HG02938 (cell line): ENCODE results near the gene SCAMP2.
"Not testable (repeated sequence)": the region's sequence is repeated elsewhere in the genome, so short reads cannot be mapped to it uniquely, and the experiment has no call there.

Source experiments
- ATAC-seq: cut with Tn5 transposase; IDR thresholded peaks from one replicate; pipeline ENCODE4 v1.9.1; 2021; ENCODE audit warnings: mild to moderate bottlenecking, moderate library complexity; ENCODE audit not compliant: unreplicated experiment

The SCAMP2 gene, protein sequence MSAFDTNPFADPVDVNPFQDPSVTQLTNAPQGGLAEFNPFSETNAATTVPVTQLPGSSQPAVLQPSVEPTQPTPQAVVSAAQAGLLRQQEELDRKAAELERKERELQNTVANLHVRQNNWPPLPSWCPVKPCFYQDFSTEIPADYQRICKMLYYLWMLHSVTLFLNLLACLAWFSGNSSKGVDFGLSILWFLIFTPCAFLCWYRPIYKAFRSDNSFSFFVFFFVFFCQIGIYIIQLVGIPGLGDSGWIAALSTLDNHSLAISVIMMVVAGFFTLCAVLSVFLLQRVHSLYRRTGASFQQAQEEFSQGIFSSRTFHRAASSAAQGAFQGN

DNA sequence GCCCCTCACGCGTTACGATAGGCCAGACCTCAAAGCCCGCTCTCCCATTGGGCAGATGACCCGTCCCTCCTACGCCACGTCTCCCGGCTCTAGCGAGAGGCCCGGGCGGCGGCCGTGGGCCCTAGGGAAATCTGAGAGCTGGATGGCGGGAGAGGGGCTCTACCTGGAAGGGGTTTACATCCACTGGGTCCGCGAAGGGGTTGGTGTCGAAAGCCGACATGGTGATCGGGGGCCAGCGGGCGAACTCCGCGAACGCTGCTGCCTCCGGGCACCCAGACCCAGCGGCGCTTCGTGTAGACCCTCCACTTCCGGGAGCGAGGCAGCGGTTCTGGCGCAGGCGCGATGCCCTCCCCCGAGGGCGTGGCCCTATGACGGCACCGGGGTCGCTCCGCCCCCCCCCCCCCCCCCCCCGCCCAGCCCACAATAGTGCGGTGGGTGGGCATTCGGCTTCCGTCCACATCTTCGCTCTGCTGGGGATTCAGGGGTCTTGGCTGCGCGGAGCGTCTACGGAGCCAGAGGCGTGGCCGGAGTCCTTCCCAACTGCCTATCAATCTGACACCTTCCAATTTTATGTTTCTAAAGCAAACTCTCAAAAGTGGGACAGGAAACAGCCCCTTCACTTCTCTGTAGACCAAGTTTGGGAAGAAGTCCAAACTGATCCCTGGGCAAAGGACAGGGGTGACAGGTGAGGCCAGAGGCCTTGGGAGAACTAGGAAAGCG, at the start of gene SCAMP2:
Gene SCAMP2 (minus strand): TSS at position 330 of the 720 bp plus-strand sequence. CDS start 110 bp downstream, at position 220.
- ATAC-seq, result peak; percentile 84

- no peak for ATAC-seq
Observed at GRCh38 chr15:74920456-74920855, 47.3 kb upstream of the SCAMP2 start.

DNA sequence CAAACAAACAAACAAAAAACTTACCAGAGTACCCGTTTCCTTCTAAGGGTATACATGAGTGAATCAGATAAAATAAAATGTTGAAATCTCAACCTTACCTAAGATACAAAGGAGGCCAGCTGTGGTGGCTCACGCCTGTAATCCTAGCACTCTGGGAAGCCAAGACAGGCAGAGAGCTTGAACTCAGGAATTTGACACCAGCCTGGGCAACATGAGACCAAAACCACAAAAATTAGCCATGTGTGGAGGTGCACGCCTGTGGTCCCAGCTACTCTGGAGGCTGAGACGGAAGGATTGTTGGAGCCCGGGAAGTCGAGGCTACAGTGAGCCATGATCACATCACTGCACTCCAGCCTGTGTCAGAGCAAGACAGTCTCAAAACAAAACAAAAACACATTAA, 44.5 kb upstream of the SCAMP2 start:
- ATAC-seq, result no peak

GRCh38 chr15:74913799-74914198, 40.6 kb upstream of the SCAMP2 start:
- not testable (repeated sequence) for ATAC-seq

DNA sequence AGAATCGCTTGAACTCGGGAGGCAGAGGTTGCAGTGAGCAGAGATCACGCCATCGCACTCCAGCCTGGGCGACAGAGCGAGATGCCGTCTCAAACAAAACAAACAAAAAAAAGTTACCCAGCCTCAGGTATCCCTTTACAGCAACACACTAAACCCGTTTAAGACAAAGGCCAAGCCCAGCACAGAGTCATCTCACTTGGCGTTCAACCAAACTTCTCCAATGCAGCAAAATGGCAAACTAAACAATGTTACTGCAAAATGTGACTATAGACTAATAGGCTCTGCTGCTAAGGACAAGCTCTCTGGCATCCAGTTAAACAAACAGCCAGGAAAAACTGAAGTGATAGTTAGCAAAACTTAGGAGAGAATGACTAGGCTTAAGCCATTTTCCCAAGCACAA, 39.9 kb upstream of the SCAMP2 start:
- no peak for ATAC-seq

GRCh38 chr15:74908635-74909034, 35.5 kb upstream of the SCAMP2 start:
- ATAC-seq, result no peak

DNA sequence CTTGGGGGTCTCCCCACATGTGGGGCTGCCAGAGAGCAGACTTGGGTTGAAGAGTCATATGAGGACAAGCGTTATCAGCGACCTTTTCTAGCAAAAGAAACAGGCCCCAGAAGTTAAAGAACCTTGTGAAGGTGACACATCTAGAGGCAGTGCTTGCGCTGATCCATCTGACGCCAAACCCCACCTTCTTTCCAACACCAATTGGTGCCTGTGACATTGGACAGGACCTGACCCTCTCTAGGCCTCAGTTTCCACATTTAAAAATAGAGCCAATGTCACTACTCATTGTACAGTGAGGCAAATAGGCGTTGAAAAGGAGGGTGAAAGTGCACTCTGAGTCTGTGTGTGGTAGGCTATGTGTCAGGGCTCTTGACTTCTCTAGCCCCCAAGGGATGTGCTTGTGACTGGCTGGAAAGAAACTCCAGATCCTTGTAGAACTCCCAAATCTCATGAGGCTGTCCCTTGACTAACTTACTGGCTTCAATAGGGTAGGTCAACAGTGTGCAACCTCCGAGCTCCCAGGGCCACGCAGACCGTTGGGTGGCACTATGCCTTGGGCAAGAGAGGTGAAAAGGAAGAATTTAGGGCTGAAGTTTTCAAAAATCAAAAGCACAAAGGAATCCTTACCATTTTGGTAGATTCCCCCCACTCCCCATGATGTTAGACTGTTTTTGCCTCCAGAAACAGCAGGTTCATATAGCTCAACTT, 34.2 kb upstream of the SCAMP2 start:
- ATAC-seq, result no peak

- ATAC-seq, result peak; percentile 76
Observed at GRCh38 chr15:74906450-74907162, 33.4 kb upstream of the SCAMP2 start, which contains the start of gene FAM219B. FAM219B (minus strand) TSS chr15:74906851; CDS start chr15:74906800, 51 bp downstream.

GRCh38 chr15:74906067-74906449, 32.9 kb upstream of the SCAMP2 start:
- ATAC-seq, result peak; percentile 12

DNA sequence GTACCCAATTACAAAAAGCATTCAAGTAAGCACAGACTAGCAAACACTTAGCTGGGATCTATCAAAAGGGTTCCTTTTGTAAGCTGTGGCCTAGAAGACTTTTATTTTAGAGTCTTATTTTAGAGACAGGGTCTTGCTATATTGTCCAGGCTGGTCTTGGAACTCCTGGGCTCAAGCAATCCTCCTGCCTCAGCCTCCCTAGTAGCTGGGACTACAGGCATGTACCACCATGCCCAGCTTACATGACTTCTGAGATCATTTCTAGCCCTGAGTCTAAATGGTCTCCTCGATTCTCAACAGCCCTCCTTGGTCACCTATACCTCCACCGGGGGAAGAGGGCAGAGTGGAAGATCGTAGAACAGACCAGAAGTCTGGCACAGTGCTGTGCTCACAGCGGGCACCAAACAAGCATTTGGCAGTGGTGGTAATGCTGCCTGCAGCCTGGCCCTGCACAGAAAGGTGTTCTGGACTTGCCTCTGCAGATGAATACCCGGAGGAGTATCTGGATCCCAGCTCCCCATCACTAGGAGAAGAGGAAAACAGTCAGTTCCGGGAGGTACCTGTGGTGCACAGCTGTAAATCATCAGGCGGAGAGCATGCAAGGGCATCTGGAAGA, 31.1 kb upstream of the SCAMP2 start:
- no peak for ATAC-seq

- ATAC-seq, result no peak
Observed at GRCh38 chr15:74903676-74904075, 30.5 kb upstream of the SCAMP2 start.

GRCh38 chr15:74902295-74903075, 29.3 kb upstream of the SCAMP2 start:
- no peak for ATAC-seq

GRCh38 chr15:74901612-74902063, 28.5 kb upstream of the SCAMP2 start:
- ATAC-seq, result no peak

DNA sequence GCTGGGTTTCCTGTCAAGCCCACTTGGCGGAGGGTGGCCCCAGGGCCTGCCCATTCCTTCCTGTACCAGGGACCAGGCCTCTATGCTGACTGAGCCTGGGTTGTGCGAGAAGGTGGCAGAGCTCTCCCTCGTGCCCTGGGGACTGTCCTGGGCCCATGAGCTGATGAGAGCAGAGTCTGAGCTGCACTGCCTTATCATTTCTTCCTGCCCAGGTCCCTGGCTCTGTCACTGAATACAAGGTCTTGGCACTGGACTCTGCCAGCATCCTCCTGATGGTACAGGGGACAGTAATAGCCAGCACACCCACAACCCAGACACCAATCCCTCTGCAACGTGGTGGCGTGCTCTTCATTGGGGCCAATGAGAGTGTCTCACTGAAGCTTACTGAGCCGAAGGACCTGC, 24.1 kb upstream of the SCAMP2 start:
- no peak for ATAC-seq

GRCh38 chr15:74896316-74896715, 23.2 kb upstream of the SCAMP2 start:
- ATAC-seq, result no peak

DNA sequence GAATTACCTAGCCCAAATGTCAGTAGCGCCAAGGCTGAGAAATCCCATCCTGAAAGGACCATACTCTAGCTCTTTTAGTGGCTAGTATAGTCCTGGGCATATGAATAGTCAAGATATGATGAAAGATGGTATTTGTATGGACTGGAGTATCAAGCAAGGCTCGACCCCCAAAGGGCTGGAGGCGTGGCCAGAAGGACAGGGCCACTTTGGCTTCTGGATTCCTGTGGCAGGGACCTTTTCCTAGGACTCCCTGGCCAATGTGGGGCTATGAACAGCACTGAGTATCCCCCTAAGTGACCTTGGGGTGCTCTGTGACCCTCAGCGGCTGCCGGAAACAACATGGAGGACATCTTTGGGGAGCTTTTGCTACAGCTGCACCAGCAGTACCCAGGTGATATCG, 22.7 kb upstream of the SCAMP2 start:
- ATAC-seq, result no peak

DNA sequence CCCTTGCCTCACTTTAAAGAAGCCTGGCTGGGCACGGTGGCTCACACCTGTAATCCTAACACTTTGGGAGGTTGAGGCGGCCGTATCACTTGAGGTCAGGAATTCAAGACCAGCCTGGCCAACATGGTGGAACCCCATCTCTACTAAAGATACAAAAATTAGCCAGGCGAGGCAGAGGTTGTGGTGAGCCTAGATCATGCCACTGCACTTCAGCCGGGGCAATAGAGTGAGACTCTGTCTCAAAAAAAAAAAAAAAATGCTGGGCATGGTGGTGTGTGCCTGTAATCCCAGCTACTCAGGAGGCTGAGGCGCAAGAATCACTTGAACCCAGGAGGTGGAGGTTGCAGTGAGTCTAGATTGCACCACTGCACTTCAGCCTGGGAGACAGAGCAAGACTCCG, 21.2 kb upstream of the SCAMP2 start:
- ATAC-seq, result not testable (repeated sequence)

- no peak for ATAC-seq
Observed at GRCh38 chr15:74893627-74894026, 20.5 kb upstream of the SCAMP2 start.

- no peak for ATAC-seq
Observed at GRCh38 chr15:74892931-74893330, 19.8 kb upstream of the SCAMP2 start.

DNA sequence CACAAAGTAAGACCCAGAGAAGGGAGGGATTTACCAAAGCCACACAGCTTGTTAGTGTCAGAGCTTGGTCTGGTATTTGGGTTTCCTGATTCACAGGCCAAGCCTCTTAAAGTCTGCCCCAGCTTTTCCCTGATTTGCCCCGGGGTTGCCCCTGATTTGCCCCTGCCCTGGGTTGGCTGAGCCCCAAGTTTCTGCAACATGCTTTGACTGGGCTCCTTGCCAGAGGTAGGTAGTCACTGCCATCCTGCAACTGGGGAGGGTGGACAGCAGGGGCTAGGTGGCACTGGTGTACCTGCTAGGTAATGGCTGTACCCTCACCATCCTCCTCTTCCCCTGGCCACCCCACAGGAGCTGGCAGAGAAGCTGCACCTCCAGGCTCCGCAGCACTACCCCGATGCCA, 19.1 kb upstream of the SCAMP2 start:
- ATAC-seq, result no peak
